ENCODE results near the gene RAMP3.

DNA sequence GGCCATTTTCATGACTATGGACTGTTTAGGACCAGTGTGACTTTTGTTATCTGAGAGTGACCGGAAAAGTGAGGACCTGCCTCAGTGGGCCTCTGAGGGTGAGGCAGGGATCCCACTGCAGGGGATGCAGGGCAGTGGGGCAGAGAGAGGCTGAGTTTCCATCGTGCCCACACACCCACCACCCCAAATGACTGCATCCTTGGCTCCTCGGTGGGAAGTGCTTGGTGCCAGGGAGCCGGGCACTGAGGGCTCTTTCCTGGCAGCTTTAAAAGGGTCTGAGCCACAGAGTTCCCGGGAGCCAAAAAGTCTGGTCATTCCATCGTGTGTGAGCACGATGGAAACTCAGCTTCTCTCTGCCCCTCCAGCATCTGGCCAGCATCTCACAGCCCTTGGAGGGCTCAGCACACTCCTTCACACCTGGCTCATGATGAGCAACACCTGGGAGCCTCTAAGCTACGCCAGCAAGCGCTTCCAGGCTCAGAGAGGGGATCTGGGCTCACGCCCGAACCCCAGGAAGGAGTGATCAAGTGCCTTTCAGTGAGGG is 59.1 kb downstream of the RAMP3 start:
- no peak for TF ChIP-seq SIN3A (IDR thresholded peaks at IDR 0.05; ENCODE audit: borderline replicate concordance, insufficient read depth, low read length)
- TF ChIP-seq, protein P1, sequence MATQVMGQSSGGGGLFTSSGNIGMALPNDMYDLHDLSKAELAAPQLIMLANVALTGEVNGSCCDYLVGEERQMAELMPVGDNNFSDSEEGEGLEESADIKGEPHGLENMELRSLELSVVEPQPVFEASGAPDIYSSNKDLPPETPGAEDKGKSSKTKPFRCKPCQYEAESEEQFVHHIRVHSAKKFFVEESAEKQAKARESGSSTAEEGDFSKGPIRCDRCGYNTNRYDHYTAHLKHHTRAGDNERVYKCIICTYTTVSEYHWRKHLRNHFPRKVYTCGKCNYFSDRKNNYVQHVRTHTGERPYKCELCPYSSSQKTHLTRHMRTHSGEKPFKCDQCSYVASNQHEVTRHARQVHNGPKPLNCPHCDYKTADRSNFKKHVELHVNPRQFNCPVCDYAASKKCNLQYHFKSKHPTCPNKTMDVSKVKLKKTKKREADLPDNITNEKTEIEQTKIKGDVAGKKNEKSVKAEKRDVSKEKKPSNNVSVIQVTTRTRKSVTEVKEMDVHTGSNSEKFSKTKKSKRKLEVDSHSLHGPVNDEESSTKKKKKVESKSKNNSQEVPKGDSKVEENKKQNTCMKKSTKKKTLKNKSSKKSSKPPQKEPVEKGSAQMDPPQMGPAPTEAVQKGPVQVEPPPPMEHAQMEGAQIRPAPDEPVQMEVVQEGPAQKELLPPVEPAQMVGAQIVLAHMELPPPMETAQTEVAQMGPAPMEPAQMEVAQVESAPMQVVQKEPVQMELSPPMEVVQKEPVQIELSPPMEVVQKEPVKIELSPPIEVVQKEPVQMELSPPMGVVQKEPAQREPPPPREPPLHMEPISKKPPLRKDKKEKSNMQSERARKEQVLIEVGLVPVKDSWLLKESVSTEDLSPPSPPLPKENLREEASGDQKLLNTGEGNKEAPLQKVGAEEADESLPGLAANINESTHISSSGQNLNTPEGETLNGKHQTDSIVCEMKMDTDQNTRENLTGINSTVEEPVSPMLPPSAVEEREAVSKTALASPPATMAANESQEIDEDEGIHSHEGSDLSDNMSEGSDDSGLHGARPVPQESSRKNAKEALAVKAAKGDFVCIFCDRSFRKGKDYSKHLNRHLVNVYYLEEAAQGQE (IDR thresholded peaks at IDR 0.05; ENCODE audit: insufficient read depth in 1 of 2, low read depth in 2 of 2, low read length in 2 of 2): no peak

All from PFSK-1 (cell line).